HL-60/S4 treated with phorbol 12-myristate 13-acetate at 8.2 ng/mL for 4 days and 3 days (cell line): ENCODE data around the gene DNAJA3.

Experiments
- in situ Hi-C: fragments of 300-500 bp; cut with MboI; formaldehyde crosslinking; loops from 2 replicates; pipeline ENCODE4 v1.15.0; 2022; ENCODE audit warnings: low sequenced_read_pairs

The DNAJA3 gene

GRCh38 chr16:4404967-4405696 lies 20.5 kb upstream of the DNAJA3 start:
- in situ Hi-C loops, result no loop called here

GRCh38 chr16:4407543-4408322 lies 17.9 kb upstream of the DNAJA3 start:
- in situ Hi-C loops, result no loop called here

- in situ Hi-C loops, result no loop called here
These were observed 17.4 kb upstream of the DNAJA3 start for GRCh38 chr16:4408323-4408690.

GRCh38 chr16:4409081-4409932 lies 16.4 kb upstream of the DNAJA3 start:
- in situ Hi-C loops, result no loop called here

- in situ Hi-C loops, result no loop called here
These were observed 15.2 kb upstream of the DNAJA3 start for GRCh38 chr16:4410335-4411075.

- in situ Hi-C loops, result no loop called here
These were observed 14.0 kb upstream of the DNAJA3 start for GRCh38 chr16:4411684-4412083.

- in situ Hi-C loops, result no loop called here
These were observed 13.5 kb upstream of the DNAJA3 start for GRCh38 chr16:4412159-4412558.

GRCh38 chr16:4412854-4413253 lies 12.8 kb upstream of the DNAJA3 start:
- in situ Hi-C loops, result no loop called here

GRCh38 chr16:4414187-4414917 lies 11.3 kb upstream of the DNAJA3 start:
- in situ Hi-C loops, result no loop called here

GRCh38 chr16:4415538-4416199 lies 10.0 kb upstream of the DNAJA3 start:
- in situ Hi-C loops, result no loop called here

- in situ Hi-C loops, result no loop called here
These were observed 9.3 kb upstream of the DNAJA3 start, which contains the start of gene CORO7 for GRCh38 chr16:4416200-4417032. CORO7 (minus strand) TSS chr16:4416596; CDS start chr16:4416518, 78 bp downstream.

- in situ Hi-C loops, result no loop called here
These were observed 6.2 kb upstream of the DNAJA3 start for GRCh38 chr16:4419402-4419959.

- in situ Hi-C loops, result no loop called here
These were observed 5.1 kb upstream of the DNAJA3 start for GRCh38 chr16:4420505-4421105.

- in situ Hi-C loops, result no loop called here
These were observed 485 bp downstream of the DNAJA3 start for GRCh38 chr16:4426021-4426684.

- in situ Hi-C loops, result no loop called here
These were observed 1.2 kb downstream of the DNAJA3 start for GRCh38 chr16:4426722-4427372.

- in situ Hi-C loops, result no loop called here
These were observed 2.8 kb downstream of the DNAJA3 start for GRCh38 chr16:4428500-4428899.

GRCh38 chr16:4431023-4431422 lies 5.4 kb downstream of the DNAJA3 start:
- in situ Hi-C loops, result no loop called here
